NCI-H1694 (cell line): Measurements from ENCODE around the gene CORO7.
A peak's percentile ranks its signal among the peaks of the same experiment; 100 is the strongest.
"Not testable (repeated sequence)": the region's sequence is repeated elsewhere in the genome, so short reads cannot be mapped to it uniquely, and the experiment has no call there.

Source experiments
- DNase-seq: peaks from one replicate; lab custom pipeline; 2025; lab: John Stamatoyannopoulos, UW

The CORO7 gene

DNA sequence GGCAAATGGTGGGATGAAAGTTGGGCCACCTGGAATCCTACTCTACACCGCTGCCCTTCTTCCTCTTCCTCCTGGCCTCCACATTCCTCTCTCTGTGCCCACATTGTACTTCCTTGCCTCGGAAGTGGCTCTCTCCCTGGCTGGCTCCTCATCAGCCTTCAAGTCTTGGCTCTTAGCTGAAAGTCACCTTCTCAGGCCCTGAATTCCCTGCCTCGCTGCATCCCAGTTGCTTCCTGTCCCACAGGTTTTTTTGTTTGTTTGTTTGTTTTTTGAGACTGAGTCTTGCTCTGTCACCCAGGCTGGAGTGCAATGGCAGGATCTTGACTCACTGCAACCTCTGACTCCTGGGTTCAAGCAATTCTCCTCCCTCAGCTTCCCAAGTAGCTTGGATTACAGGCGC lies 62.7 kb downstream of the CORO7 start:
- no peak for DNase-seq

DNA sequence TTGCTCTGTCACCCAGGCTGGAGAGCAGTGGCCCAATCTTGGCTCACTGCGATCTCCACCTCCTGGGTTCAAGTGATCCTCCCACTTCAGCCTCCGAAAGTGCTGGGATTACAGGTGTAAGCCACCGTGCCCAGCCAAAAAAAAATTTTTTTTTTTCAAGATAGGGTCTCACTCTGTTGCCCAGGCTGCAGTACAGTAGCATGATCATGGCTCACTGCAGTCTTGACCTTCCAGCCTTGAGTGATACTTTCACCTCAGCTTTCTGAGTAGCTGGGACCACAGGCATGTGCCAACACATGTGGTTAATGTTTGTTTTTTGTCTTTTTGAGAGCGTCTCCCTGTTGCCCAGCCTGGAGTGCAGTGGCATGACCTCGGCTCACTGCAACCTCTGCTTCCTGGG lies 63.6 kb downstream of the CORO7 start:
- no peak for DNase-seq

DNA sequence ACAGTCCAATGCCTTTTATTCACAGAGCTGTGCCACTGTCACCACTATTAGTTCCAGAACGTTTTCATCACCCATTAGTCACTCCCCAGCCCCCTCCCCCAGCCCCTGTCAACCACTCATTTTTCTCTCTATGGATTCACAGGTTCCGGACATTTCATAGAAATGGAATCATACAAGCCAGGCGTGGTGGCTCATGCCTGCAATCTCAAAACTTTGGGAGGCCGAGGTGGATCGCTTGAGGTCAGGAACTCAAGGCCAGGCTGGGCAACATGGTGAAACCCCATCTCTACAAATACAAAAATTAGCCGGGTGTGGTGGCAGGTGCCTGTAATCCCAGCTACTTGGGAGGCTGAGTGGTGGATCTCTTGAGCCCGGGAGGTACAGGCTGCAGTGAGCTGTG lies 64.5 kb downstream of the CORO7 start:
- DNase-seq: no peak

DNA sequence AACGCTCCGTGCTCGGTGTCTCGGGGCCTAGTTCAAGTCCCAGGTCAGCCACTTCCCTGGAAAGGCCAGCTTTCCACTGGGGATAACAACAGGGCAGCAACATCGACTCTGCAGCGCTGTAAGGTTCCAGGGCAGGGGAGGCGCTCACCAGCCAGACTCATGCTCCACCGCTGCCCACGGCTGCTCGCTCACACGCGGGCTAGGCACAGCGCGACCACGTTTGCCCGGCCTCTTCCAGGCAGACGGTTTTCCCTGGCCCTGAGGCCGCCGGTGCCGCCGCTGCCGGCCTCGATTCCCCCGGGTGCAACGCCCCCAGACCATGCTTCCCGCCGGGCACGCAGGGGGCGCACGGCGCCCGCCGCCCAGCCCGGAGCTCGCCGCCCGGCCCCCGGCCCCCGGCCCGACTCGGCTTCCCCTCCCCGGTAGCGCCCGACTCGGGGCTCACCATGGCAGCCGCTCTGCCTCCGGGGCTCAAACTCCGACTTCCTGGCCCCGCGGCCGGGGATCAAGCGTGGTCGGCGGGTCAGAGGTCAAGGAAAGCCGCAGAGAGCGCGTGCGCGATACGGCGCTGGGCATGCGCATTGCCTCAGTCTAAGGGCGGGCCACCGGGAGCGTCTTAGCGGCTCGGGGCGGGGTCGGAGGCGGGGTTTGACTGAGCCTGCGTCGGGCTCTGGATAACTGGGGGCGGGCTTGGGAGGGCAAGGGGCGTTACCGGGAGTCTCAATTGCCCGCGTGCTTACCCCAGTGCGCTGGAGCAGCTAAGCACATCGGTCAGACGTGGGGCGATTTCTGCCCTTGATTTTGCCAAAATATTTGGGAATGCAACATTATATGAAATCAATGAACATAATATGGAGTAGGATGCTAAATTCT lies 65.4 kb downstream of the CORO7 start, which contains the start of gene PAM16:
PAM16 (minus strand) TSS at position 535 of the 873 bp plus-strand sequence; CDS start at position 448, 87 bp downstream.
- DNase-seq: peak; percentile 84

DNA sequence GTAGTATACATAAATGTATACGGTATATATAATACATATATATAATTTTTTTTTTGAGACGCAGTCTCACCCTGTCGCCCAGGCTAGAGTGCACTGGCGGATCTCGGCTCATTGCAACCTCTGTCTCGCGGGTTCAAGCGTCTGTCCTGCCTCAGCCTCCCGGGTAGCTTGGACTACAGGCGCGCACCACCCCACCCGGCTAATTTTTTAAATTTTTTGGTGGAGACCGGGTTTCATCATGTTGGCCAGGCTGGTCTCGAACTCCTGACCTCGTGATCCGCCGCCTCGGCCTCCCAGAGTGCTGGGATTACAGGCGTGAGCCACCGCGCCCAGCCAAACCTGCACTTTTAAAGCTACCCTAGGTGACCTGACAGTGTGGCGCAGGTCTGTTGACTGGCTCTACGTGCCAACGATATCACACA lies 66.0 kb downstream of the CORO7 start:
- DNase-seq: no peak

DNA sequence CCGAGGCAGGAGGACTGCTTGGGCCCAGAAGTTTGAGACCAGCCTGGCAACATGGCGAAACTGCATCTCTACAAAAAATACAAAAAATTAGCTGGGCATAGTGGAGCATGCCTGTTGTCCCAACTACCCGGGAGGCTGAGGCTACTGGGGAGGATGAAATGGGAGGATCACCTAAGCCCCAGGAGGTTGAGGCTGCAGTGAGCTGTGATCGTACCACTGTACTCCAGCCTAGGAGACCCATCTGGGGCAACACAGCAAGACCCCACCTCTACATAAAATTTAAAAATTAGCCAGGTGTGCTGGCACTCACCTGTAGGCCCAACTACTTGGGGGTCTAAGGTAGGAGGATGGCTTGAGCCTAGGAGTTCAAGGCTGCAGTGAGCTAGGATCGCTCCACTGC lies 67.1 kb downstream of the CORO7 start:
- no peak for DNase-seq

DNA sequence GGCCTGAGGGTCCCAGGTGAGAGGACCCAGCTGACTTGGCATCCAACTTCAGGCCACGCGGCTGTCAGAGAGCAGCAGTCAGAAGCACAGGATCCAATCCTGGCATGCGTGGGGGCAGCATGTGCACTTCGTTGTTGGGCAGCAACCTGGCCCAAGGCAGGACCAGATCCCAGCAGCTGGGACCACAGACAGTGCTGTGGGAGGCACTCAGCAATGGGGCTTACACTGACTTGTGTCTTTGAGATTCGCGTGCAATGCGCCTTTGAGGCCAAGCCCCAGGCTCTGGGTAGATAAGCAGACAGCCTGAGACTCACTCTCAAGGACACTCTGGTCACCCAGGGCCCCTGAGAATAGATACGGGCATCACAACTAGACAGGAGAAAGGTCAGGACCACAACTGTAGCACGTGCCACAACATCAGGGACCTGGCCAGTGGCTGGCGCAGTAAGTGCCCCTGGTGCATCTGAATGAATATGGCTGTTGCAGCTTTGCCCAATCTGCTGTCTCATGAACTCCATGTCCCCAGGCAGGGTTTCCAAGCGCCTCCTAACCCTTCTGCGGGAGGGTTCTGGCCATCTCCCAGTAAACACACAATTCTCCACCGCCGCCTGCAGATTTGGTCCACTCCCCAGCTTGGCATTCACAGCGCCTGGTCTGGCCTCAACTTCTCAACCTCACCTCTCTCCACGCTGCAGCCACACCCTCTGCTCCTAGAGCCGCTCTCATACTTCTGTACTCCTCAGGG lies 68.5 kb downstream of the CORO7 start:
- DNase-seq: no peak

DNA sequence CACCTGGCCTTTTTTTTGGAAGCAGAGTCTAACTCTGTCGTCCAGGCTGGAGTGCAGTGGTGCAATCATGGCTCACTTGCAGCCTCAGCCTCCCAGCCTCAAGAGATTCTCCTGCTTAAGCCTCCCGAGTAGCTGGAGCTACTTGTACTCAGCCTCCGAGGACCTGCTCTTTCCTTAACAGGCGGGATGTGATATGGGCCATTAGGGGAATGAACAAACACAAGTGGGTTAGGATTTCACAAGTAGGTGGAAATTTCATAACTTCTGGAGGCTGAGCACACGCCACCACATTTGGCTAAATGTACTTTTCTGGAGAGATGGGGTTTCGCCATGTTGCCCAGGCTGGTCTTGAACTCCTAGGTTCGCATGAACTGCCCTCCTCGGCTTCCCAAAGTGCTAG lies 69.4 kb downstream of the CORO7 start:
- no peak for DNase-seq

DNA sequence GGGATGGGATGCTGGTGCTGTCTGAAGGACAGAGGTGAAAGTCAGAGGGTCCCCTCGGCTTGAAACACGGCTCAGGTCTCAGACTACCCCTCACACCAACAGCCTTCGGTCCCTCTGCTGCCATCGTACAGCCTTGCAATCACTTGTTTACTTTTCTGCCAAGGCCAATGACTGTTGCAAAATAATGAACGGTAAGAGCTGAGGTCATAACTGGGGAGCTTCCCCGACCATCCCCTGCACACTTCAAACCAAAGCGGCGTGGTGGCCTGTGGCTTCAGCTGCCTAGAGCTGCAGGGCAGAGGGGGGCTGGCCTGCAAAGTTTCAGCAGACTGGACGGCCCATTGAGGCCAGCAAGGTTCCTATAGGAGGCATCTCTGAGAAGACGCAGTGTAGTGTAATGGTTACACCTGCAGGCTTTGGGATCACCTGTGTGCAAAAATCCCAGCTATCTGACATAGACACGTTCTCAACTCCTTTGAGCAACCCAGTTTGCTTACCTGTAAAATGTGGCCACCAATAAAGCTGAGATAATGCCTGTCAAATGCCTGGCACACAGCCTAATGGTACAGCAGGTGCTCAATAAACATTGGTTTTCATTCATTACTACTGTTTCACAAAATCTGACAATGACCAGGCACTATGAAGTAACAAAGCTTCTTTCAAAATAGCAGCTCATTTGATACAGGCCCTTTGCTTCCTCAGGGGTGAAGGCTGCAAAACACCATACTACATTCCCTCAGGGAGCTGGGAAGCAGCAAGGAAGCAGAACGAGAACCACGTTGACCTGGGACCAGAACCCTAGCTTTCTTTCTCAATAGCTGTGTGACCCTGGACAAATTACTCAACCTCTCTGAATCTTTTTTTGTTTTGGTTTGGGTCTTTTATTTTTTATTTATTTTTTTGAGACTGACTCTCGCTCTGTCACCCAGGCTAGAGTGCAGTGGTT lies 70.3 kb downstream of the CORO7 start:
- no peak for DNase-seq

DNA sequence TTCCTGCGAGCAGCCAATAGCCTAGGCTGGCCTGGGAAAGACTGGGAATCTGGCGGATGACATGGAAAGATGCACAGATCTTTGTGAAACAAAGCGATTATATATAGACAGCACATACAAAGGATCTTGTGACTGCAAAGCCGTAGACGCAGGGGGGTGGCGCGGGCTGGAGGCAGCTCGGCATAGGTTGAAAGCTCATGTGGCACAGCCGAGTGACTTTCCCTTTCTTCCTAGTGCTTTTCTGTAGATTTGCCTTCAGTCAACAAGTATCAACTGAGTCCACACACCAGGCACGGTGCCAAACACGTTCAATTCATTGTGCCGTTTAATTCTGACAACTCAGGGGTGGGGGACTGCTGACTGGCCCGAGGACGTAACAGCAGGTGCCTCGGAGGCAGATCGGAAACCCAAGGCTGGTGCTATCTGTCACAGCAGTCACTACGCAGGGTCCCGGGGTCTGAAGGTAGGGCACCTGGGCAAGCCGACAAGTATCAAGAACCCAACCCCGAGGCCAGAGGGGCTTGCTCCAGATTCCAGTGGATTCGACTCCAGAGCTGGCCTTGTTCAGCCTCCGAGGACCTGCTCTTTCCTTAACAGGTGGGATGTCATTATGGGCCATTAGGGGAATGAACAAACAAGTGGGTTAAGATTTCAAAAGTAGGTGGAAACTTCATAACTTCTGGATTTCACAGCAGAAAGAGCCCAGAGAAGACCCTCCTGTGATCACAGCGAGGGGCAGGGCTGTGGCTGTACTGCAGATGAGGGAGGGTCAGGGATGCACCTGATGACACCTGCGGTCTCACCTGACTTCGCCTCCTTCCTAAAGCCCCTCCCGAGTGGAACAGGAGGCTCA lies 71.2 kb downstream of the CORO7 start:
- DNase-seq: no peak

DNA sequence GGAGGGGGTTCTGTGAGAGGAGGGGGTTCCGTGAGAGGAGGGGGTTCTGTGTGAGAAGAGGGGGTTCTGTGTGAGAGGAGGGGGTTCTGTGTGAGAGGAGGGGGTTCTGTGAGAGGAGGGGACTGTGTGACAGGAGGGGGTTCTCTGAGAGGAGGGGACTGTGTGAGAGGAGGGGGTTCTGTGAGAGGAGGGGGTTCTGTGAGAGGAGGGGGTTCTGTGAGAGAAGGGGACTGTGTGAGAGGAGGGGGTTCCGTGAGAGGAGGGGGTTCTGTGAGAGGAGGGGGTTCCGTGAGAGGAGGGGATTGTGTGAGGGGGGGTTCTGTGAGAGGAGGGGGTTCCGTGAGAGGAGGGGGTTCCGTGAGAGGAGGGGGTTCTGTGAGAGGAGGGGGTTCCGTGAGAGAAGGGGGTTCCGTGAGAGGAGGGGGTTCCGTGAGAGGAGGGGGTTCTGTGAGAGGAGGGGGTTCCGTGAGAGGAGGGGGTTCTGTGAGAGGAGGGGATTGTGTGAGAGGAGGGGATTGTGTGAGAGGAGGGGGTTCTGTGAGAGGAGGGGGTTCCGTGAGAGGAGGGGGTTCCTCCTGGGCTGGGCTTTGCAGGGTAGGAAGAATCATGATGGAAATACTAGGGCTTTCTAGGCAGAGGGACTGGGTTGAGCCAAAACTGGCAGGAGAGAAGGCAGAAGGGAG lies 72.0 kb downstream of the CORO7 start:
- DNase-seq: not testable (repeated sequence)

DNA sequence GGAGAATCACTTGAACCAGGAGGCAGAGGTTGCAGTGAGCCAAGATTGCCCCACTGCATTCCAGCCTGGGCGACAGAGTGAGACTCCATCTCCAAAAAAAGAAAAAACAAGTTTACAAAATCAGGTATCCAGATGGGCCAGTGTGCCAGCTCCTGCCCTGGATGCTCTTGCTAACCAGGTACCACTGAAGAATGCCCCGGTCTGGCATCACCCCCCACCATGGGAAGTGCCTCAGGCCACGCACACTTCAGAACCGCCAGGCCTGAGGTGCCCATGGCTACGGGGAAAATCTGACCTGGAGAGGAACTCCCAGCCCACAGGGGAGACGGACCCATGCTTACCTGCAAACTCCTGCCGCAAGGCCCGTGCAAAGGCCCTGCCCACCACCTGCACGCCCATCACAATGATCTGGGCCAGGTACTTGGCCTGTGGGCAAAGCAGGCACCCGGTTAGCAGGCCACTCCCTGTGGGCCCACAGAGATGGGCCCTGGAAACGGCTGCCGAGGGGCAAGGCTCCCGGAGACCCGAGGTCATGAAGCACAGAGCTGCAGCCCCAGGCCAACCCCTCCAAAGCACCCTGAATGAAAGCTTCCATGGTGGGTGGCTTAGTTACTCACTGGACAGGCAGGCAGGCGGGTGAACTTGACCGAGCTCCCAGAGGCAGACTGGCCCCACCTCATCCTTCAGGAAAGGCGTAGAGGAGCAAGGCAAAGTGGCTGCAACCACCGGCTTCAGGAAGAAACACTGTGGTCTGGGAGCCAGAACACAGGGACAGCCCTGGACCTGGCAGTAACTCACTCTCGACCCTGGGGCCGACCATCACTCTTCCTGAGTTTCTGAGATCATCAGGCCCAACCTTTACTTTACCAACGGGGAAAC lies 73.3 kb downstream of the CORO7 start:
- DNase-seq: no peak

DNA sequence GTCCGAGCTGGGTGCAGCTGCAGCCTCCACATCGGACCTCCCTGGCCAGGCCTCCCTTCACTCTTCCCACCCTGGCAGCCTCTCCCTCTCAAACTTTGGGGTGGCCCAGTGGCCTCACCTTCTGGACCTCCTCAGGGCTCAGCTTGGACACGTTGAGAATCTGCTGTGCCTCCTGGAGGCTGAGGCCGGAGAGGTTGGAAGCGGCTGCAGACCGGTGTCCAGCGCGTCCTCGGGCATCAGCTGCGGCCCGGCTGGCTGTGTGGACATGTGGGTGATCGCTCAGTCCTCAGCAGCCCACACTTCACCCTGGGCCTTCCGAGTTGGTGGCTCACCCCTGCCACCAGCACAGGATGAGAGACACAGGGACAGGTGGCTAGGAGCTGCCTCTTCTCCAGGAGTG lies 75.1 kb downstream of the CORO7 start:
- DNase-seq: no peak

DNA sequence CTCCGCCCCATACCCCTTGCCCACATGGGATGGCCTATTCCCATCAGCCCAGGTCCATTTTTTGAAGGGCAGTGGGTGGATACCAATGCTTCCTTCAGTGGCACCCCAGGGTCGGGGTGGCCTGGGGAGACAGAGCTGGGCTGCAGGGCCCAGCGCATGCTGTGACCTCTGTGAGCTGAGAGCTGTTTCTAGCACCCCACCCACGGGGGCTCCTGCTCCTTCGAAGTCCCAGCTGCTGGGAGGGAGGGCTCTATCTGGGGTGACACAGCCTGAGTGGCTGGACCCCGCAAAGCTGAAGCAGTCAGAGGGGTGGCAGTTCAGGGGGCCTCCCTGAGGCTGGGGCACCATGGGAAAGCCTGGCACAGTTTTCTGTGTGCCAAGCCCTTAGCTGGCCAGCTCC lies 76.0 kb downstream of the CORO7 start:
- no peak for DNase-seq

DNA sequence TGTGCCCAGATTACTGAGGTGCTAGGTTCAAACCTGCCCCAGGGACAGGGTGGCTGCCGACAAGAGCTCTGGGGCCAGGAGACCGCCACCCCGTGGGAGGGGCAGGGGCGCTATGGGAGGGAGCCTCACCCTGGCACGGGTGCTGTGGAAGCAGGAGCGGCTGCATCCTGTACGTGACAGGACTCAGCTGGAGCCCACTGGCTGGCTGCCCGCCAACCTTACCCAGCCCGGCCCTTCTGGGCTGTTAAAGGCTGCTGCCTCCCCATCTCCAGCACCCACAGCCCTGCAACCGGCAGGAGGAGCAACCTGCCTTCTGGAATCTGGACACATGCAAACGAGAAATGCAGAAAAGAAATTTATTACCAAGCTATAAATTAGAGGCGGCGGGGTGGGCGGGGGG lies 76.5 kb downstream of the CORO7 start:
- peak; percentile 81 for DNase-seq

DNA sequence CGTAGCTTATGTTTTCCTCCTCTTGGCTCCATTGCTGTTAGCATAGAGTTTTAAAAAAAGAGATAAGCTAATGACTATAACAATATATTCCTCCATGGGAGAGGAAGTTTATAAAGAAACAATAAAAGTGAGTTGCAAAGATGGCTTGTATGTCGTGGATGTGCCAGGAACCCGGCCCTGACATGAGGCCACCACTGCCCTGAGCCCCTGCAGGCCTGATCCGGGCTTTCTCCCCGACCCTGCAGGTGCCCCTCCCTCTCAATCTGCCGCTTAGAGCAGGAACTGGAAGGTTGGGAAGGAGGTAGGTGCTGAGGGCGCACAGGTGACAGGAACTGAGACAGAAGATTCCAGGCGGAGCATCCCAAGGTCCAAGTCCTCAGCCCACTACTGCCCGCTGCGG lies 76.9 kb downstream of the CORO7 start:
- DNase-seq: no peak

DNA sequence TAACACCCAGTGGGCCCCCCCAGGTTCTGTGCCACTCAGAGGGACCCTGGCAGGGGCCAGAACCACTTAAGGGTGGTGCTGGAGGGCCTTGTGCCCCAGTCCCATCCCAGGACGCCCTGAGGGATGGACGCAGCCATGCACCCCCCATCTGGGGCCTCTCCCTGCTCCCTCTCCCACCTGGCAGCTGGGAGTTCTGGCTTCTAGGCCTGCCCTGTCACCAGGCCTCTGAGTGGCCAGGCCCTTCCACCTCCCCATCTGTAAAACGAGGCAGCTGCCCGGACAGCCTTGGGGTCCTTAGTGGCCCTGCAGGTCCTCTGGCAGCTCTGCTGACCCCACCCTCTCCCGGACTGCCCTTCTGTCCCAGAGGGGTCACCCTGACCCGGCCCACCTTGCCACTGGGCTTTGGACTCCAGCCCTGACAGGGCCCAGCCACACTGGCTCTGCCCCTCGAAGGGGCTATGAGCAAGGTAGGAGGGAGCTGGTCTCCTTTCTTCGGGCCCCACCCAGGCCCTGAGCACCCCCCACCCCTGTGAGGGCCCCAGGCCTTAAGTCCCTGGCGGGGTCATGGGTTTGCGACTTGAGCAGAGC lies 77.6 kb downstream of the CORO7 start:
- DNase-seq: no peak

DNA sequence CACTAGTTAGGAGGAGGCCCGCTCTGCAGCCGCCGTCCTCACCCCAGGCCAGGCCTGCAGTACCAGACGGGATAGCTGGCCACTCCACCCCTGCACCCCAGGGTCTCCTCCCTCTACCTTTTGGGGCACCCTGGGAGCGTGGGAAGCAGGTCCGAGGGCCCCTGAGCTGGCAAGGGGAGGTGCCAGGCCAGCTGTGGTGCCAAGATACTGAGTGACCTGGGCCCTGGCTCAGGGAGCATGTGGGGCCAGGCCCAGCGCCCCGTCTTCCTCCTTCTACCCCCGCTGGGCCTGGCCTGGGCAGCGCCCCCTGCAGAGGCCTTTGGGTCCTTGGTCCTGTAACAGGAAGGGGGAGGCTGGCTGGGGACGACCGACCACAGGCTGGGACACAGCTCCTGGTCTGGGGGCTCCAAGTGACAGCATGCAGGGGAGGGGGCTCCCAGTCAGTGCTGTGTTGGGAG lies 78.2 kb downstream of the CORO7 start:
- DNase-seq: no peak

DNA sequence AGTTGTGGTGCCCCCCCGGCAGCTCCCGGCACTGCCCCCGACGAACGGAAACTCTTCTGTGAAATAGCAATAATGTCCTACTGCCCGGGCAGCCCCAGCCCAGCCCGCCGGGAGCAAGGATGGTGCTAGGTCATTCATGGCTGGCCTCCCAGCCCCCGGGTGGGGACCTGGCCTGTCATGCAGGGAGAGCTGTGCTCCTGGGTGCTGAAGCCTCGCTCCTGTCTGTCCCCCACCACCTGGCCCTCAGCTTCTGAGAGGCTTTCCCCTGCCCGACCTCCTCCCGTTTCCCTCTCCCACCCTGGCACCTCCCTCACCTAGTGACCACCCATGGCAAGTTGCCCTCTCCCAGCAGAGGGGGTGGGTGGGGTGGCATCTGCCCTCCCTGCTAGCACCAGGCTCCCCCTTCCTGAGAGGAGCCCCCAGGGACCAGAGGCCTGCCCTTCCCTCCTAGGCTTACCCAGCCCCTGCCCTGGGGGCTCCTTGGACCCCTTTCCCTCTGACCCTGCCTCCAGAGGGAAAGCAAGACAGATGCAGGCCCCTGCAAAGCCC lies 78.8 kb downstream of the CORO7 start:
- no peak for DNase-seq
